ENCODE data around the gene PANX1. TPM values are rescaled to one million over a fixed set of nuclear protein-coding genes. Genes with fewer than 3 reads are reported as not detected.
A peak's percentile ranks its signal among the peaks of the same experiment; 100 is the strongest.

PANX1 gene
- total and polyA plus RNA-seq, 10 of the 15 experiments (the other 5 are each of a cell fraction or from before 2014, with no cell fraction given): 3.3 to 18.7 (median 14.4) TPM

GRCh38 chr11:94141511-94142307, 13.1 kb downstream of the PANX1 start (continued):
- no peak for TF ChIP-seq SKIL (IDR thresholded peaks at IDR 0.05; ENCODE audit: low read depth, poor library complexity, severe bottlenecking)

- no peak overlapping the region for H3K27ac ChIP-seq (ENCODE audit: control insufficient read depth, insufficient read depth)
- no peaks in the 10 kb centered on the region for H4K20me1 ChIP-seq (ENCODE audit: control insufficient read depth, insufficient read depth)
- in situ Hi-C loops (cut with MboI) (no loop called here), intact Hi-C loops (cut with micrococcal nuclease; ENCODE audit: unreplicated experiment) (no loop called here)
- H3K4me3 ChIP-seq: no peak overlapping the region
- POLR2A ChIA-PET: interaction anchor here (2.2 kb wide), 1 partner anchor 13 kb away, joined by 7 read pairs; no protein-coding TSS in a partner anchor
- ATAC-seq: peak; percentile 39
- FAIRE-seq: no peak
- H3K79me2 ChIP-seq (ENCODE audit: control insufficient read depth, insufficient read depth, low read length): peaks cover 38% of the 10 kb centered on the region
- no peaks in the 10 kb centered on the region for H3K9me3 ChIP-seq (replicated peaks; ENCODE audit: control insufficient read depth, insufficient read depth, low read length)
- WGBS (ENCODE audit: insufficient coverage, insufficient replicate concordance, low lambda C conversion rate, missing lambda C conversion rate): 92% methylated on average over 7 of the region's 7 CpGs
- CTCF ChIA-PET: interaction anchor here (0.5 to 1.0 kb wide), 3 partner anchors 11 to 363 kb away, joined by 3 read pairs; no protein-coding TSS in a partner anchor
- BruUV-seq (replicated peaks): no TSS peak
- SMC1A ChIA-PET (ENCODE audit: uncharacterized antibody, unreplicated experiment): interaction anchor here (0.7 to 1.5 kb wide), 3 partner anchors 13 to 467 kb away, joined by 3 to 4 read pairs (median 4); partner anchors contain the start of gene PANX1
- no peak overlapping the region for H2AFZ ChIP-seq (ENCODE audit: control insufficient read depth, low read depth, low read length)
- no peaks in the 10 kb centered on the region for H3K27me3 ChIP-seq (replicated peaks in 1 of 2; ENCODE audit: control insufficient read depth in 2 of 2, insufficient read depth in 2 of 2, low read length in 1 of 2)
- DNase-seq (ENCODE audit: low read depth, low spot score): no peak
- RAD21 ChIA-PET (ENCODE audit: unreplicated experiment): no interaction called here
- no peak overlapping the region for H3K9ac ChIP-seq (ENCODE audit: control insufficient read depth, insufficient read depth, low read length)
- H3K36me3 ChIP-seq (ENCODE audit: control insufficient read depth in 2 of 2, insufficient read depth in 2 of 2, low read length in 1 of 2): no peaks in the 10 kb centered on the region
- H3K4me2 ChIP-seq (ENCODE audit: control insufficient read depth, insufficient read depth): no peak overlapping the region
- H3K4me1 ChIP-seq (ENCODE audit: control insufficient read depth, insufficient read depth, low read length): peaks cover 8% of the 10 kb centered on the region
- TF ChIP-seq RCOR1 (conservative IDR thresholded peaks at IDR 0.05; ENCODE audit: low read depth, low read length) (no peak), YBX1 (IDR thresholded peaks at IDR 0.05) (no peak), ZNF24 (IDR thresholded peaks at IDR 0.05) (no peak), KLF5 (IDR thresholded peaks at IDR 0.05; ENCODE audit: partially characterized antibody) (no peak), NRF1 (conservative IDR thresholded peaks at IDR 0.05; ENCODE audit: low read depth, low read length) (no peak), USF1 (IDR thresholded peaks at IDR 0.05; ENCODE audit: borderline replicate concordance, extremely low read length, insufficient read depth, low read depth, low read length) (no peak), CHD2 (IDR thresholded peaks at IDR 0.05; ENCODE audit: borderline replicate concordance, low read depth, low read length) (no peak), CHD4 (IDR thresholded peaks at IDR 0.05) (no peak), ZNF592 (IDR thresholded peaks at IDR 0.05) (no peak), TARDBP (IDR thresholded peaks at IDR 0.05; ENCODE audit: borderline replicate concordance) (no peak), BRCA1 (IDR thresholded peaks at IDR 0.05; ENCODE audit: low read depth, low read length) (no peak)
Measured at GRCh38 chr11:94142308-94143281, 14.0 kb downstream of the PANX1 start.
